Gastrocnemius medialis (tissue), 4 donors: ENCODE results near the gene NEK11. TPM values are rescaled to one million over a fixed set of nuclear protein-coding genes. Genes with fewer than 3 reads are reported as not detected.

Experiments used
- ATAC-seq, 2 donors: fragments of 150-250 bp; one replicate each; pipeline ENCODE4 v1.9.1; 2016
- DNase-seq, 2 donors: peaks; one replicate each; pipeline ENCODE4 v3.0.0-alpha.2; 2019
- H3K27ac ChIP-seq, 4 donors: fragments of 200-600 bp; sonication (generic); 1 replicate in 1 of 4; 2 replicates in 3 of 4; pipeline ENCODE4 v1.5.1; 2016 to 2018; ENCODE audit warnings: mild to moderate bottlenecking in 2 of 4, moderate library complexity in 1 of 4
- H3K27me3 ChIP-seq, 3 donors: fragments of 200-600 bp; sonication (generic) in 2 of 3; 1 replicate in 1 of 3; 2 replicates in 2 of 3; pipeline versions ENCODE4 v1.5.1 to v1.6.0; 2016 to 2019; ENCODE audit warnings: mild to moderate bottlenecking in 1 of 3, moderate library complexity in 1 of 3
- H3K36me3 ChIP-seq, 2 donors: fragments of 200-600 bp; sonication (generic) in 1 of 2; one replicate each; pipeline ENCODE4 v1.5.1; 2017 to 2018
- H3K4me1 ChIP-seq, 2 donors: fragments of 200-600 bp; sonication (generic) in 1 of 2; one replicate each; pipeline ENCODE4 v1.5.1; 2016 to 2017; ENCODE audit warnings: mild to moderate bottlenecking in 2 of 2
- H3K4me3 ChIP-seq, 4 donors: fragments of 200-600 bp; sonication (generic) in 3 of 4; 1 replicate in 1 of 4; 2 replicates in 3 of 4; pipeline ENCODE4 v1.5.1; 2016 to 2019; ENCODE audit warnings: mild to moderate bottlenecking in 2 of 4
- H3K9me3 ChIP-seq, 3 donors: fragments of 200-600 bp; sonication (generic) in 2 of 3; 1 replicate in 1 of 3; 2 replicates in 2 of 3; pipeline ENCODE4 v1.5.1; 2016 to 2019
- CTCF ChIP-seq, 5 experiments: fragments of 450-650 bp in 3 of 5; fragments of 200-600 bp in 2 of 5; sonication (generic) in 2 of 5; IDR thresholded peaks in 4 of 5; conservative IDR thresholded peaks in 1 of 5; 1 replicate in 4 of 5; 2 replicates in 1 of 5; pipeline ENCODE4 v1.5.1; 2016 to 2019; ENCODE audit warnings: antibody characterized with exemption in 5 of 5, mild to moderate bottlenecking in 3 of 5, moderate library complexity in 3 of 5
- POLR2A ChIP-seq, 2 donors: fragments of 450-650 bp; IDR thresholded peaks; one replicate each; pipeline ENCODE4 v1.6.1; 2017; ENCODE audit warnings: antibody characterized with exemption in 2 of 2, mild to moderate bottlenecking in 2 of 2, moderate library complexity in 2 of 2
- in situ Hi-C, 4 donors: fragments of 200-750 bp; cut with MboI; loops; one replicate each; pipeline versions ENCODE4 v1.15.0 to v1.8.0; 2017; ENCODE audit warnings: low sequenced_read_pairs in 4 of 4
- intact Hi-C: fragments of 100-400 bp; cut with DNase I; formaldehyde crosslinking; loops from one replicate; pipeline ENCODE4 v1.15.1; 2023; ENCODE audit warnings: low total_unique reads
- total RNA-seq, 4 donors: library from RNA; depleted of rRNA; stranded (reverse); fragments of >200 nt; gene quantifications; one replicate each; pipeline versions ENCODE4 v1.1.0 to v1.2.3, GENCODE V29; 2016

The NEK11 gene
- total RNA-seq, 4 donors from 2014 or later = 2.1 to 5.2 (median 2.5) TPM

GRCh38 chr3:131114256-131114655, 87.6 kb downstream of the NEK11 start:
- H3K27me3 ChIP-seq = no peaks in the 10 kb centered on the region
- no peaks in the 10 kb centered on the region for H3K4me1 ChIP-seq
- no peaks in the 10 kb centered on the region for H3K9me3 ChIP-seq
- no peak overlapping the region for H3K27ac ChIP-seq
- no peaks in the 10 kb centered on the region for H3K36me3 ChIP-seq
- in situ Hi-C loops (no loop called here), intact Hi-C loops (no loop called here)
- TF ChIP-seq POLR2A (IDR thresholded peaks at IDR 0.05) (no peak), CTCF (IDR thresholded peaks at IDR 0.05 in 4 of 5, conservative IDR thresholded peaks at IDR 0.05 in 1 of 5) (no peak)
- H3K4me3 ChIP-seq = no peak overlapping the region
- no peak for ATAC-seq
- no peak for DNase-seq

GRCh38 chr3:131125684-131126083, 99.0 kb downstream of the NEK11 start:
- in situ Hi-C loops = no loop called here

GRCh38 chr3:131140891-131141290, 114.2 kb downstream of the NEK11 start:
- no peaks in the 10 kb centered on the region for H3K9me3 ChIP-seq
- H3K36me3 ChIP-seq = no peaks in the 10 kb centered on the region
- H3K4me3 ChIP-seq = no peak overlapping the region
- TF ChIP-seq CTCF (IDR thresholded peaks at IDR 0.05 in 4 of 5, conservative IDR thresholded peaks at IDR 0.05 in 1 of 5) (no peak), POLR2A (IDR thresholded peaks at IDR 0.05) (no peak)
- no peak overlapping the region for H3K27ac ChIP-seq
- H3K27me3 ChIP-seq = no peaks in the 10 kb centered on the region
- in situ Hi-C loops = no loop called here
- intact Hi-C loops = no loop called here
- peaks cover 0 to 11% of the 10 kb centered on the region in 2 donors for H3K4me1 ChIP-seq
- ATAC-seq (no peak), DNase-seq (no peak)

More at GRCh38 chr3:131125684-131126083, 99.0 kb downstream of the NEK11 start:
- Histone ChIP-seq H3K4me1 (no peaks in the 10 kb centered on the region), H3K9me3 (no peaks in the 10 kb centered on the region), H3K36me3 (peaks cover 0 to 3% of the 10 kb centered on the region in 2 donors), H3K27ac (no peak overlapping the region), H3K4me3 (no peak overlapping the region), H3K27me3 (no peaks in the 10 kb centered on the region)
- no peak for DNase-seq
- intact Hi-C loops = no loop called here
- no peak for ATAC-seq
- TF ChIP-seq CTCF (IDR thresholded peaks at IDR 0.05 in 4 of 5, conservative IDR thresholded peaks at IDR 0.05 in 1 of 5) = no peak
- no peak for TF ChIP-seq POLR2A (IDR thresholded peaks at IDR 0.05)

- no peak overlapping the region for H3K4me3 ChIP-seq
- ATAC-seq (no peak), DNase-seq (no peak)
- H3K36me3 ChIP-seq = no peaks in the 10 kb centered on the region
- no peaks in the 10 kb centered on the region for H3K9me3 ChIP-seq
- peaks cover 0 to 2% of the 10 kb centered on the region in 2 donors for H3K4me1 ChIP-seq
- intact Hi-C loops (no loop called here), in situ Hi-C loops (no loop called here)
- TF ChIP-seq CTCF (IDR thresholded peaks at IDR 0.05 in 4 of 5, conservative IDR thresholded peaks at IDR 0.05 in 1 of 5) = no peak
- no peak for TF ChIP-seq POLR2A (IDR thresholded peaks at IDR 0.05)
- no peak overlapping the region for H3K27ac ChIP-seq
- no peaks in the 10 kb centered on the region for H3K27me3 ChIP-seq
Observed at GRCh38 chr3:131141770-131142169, 115.1 kb downstream of the NEK11 start.

- no peaks in the 10 kb centered on the region for H3K4me1 ChIP-seq
- ATAC-seq (no peak), DNase-seq (no peak)
- TF ChIP-seq CTCF (IDR thresholded peaks at IDR 0.05 in 4 of 5, conservative IDR thresholded peaks at IDR 0.05 in 1 of 5) (no peak), POLR2A (IDR thresholded peaks at IDR 0.05) (no peak)
- no peaks in the 10 kb centered on the region for H3K27me3 ChIP-seq
- no peak overlapping the region for H3K27ac ChIP-seq
- in situ Hi-C loops (no loop called here), intact Hi-C loops (no loop called here)
- H3K9me3 ChIP-seq = no peaks in the 10 kb centered on the region
- no peak overlapping the region for H3K4me3 ChIP-seq
- H3K36me3 ChIP-seq = no peaks in the 10 kb centered on the region
Observed at GRCh38 chr3:131142580-131142979, 115.9 kb downstream of the NEK11 start.
